AG10803 (cell line): ENCODE data around the gene HDAC3.

ENCODE experiments used
- DNase-seq: peaks from one replicate; pipeline ENCODE4 v3.0.0; 2010; ENCODE audit warnings: low read depth
- H3K4me3 ChIP-seq: 2 replicates; pipeline ENCODE4 v1.5.1; 2011; ENCODE audit warnings: mild to moderate bottlenecking, low read length, control low read depth
- CTCF ChIP-seq: conservative IDR thresholded peaks from 2 replicates; pipeline ENCODE4 v1.5.1; 2011; ENCODE audit warnings: mild to moderate bottlenecking, low read length, control low read depth, inconsistent platforms

Gene HDAC3

GRCh38 chr5:141657404-141657803 lies 20.8 kb upstream of the HDAC3 start:
- no peak for DNase-seq
- H3K4me3 ChIP-seq, result no peak overlapping the region
- no peak for TF ChIP-seq CTCF

DNA sequence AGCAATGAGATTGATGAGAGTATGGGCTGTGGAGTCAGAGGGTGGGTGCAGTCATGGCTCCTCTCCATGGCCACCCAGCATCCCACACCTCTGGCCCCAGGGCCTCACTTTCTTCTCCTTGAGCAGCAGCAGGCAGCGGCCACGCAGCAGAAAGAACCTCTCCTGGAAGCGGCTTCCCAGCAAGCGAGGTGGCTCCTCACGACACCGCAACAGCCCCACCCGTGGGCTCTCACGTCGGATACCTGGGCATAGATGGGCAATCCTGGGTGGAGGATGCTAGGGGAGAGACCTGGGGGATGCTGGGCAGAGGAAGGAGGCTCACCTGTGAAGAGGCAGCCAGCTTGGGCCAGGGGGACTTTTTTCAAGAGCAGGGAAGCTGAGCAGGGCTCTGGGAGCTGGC lies 19.7 kb upstream of the HDAC3 start:
- no peak for DNase-seq
- no peak overlapping the region for H3K4me3 ChIP-seq
- TF ChIP-seq CTCF, result no peak

DNA sequence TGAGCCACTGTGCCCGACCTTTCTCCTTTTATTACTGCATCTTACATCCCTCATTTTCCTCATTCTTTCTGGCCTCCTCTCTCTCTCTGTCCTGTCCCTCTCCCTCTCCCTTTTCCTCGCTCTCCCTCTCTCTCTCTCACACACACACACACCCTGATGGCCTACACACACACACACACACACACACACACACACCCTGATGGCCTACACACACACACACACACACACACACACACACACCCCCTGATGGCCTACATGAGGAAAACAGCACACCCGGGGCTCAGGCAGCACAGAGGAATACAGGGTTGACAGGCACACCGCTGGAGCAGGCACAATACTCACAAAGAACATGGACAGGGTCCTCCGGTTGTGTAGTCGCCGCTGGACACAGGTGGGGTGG lies 18.4 kb upstream of the HDAC3 start:
- TF ChIP-seq CTCF, result no peak
- DNase-seq, result no peak
- no peak overlapping the region for H3K4me3 ChIP-seq

GRCh38 chr5:141654298-141654697 lies 17.6 kb upstream of the HDAC3 start:
- peak; percentile 89 for DNase-seq
- no peak for TF ChIP-seq CTCF
- no peak overlapping the region for H3K4me3 ChIP-seq

DNA sequence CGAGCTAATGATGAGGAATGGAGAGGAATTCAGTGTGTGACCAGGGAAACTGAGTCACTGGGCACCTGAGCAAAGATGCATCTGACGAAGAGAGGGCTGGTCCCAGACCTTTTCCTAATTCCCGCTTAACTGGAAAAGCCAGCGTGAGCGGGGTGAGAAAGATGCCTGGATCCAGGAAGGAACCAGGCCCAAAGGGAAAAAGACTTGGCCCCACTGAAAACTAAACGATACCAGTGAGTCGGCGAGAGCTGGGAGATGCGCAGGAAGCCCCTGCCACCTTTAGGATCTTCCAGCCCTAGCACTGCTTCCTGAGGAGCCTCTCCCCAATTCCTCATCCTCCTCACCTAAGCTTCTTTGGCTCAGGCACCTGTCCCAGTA lies 15.1 kb upstream of the HDAC3 start:
- peak overlapping the region; percentile 84 for H3K4me3 ChIP-seq
- TF ChIP-seq CTCF, result no peak

DNA sequence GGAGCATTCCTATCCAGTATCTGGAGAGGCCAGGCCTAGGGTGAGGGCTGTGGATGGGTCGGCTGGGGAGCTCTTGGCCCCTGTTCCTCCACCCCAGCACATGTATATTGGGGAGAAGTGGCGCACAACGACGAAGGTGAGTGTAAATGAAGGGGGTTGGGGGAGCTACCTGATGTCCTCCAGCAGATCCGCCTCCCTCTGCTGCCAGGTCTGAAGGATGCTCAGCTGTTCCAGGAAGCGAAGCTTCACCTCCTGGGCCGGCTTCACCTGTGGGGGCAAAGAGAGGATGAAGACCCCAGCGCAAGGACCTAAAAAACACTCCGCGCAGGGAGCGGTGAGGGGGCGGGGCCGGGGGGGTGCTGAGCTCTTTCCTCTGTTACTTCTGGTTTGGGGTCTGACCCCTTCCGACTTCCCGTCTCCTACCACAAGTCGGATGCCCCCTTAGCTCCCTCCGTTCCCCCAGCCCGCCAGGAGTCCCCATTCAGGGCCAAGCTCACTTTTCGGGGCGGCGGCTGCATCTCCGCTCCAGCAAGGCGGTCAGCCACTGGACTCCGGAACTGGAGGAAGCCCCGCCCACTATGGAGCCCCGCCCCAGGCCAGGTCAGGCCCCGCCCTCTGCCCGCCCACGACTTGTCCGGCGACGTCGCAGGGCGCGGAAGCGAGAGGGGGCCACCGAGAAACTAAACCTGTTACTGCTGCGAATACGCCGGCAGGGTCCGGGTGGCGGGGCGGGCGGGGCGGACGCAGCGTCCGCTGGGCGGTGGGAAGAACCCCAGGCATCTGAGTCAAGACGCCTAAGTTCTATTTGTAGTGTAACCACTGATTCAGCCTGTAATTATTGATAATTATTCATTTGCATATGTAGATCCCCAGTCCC lies 14.4 kb upstream of the HDAC3 start, which contains the start of gene FCHSD1:
Gene FCHSD1 (minus strand): TSS at position 568 of the 877 bp plus-strand sequence. CDS start 50 bp downstream, at position 518.
- no peak for TF ChIP-seq CTCF
- H3K4me3 ChIP-seq, result peak within 1 kb of the TSS; percentile 84
- peak; percentile 74 for DNase-seq

More for the DNA sequence above, 15.1 kb upstream of the HDAC3 start:
- no peak for DNase-seq

DNA sequence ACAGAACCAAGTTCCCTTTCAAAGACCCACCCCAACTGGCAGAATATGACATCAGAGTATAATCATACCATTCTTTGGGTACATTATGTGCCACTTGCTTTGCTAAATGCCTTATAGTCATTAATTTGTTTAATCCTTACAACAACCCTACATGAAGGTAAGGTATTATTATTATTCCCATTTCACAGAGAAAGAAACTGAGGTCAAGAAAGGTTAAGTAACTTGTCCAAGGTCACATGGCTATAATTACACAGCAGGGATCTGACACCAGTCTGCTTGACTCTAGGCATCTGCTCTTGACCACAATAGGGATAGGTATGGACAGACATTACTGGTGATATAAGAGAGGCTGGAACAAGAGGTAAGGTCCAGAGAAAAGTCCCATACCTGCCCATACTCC lies 13.3 kb upstream of the HDAC3 start:
- no peak overlapping the region for H3K4me3 ChIP-seq
- DNase-seq, result no peak
- TF ChIP-seq CTCF, result no peak
